GM12878 (cell line): ENCODE measurements around the gene CTNNAL1. TPM values are rescaled to one million over a fixed set of nuclear protein-coding genes. Genes with fewer than 3 reads are reported as not detected.

Experiments
- ATAC-seq: fragments of 200-7000 bp; cut with Tn5 transposase; 3 replicates; pipeline ENCODE4 v1.9.1; 2020; ENCODE audit warnings: mild to moderate bottlenecking, moderate library complexity
- BruUV-seq: library from RNA; stranded (reverse); fragments of 400-500 nt; replicated peaks from 2 replicates; lab custom pipeline; 2021; lab: Mats Ljungman, UMichigan
- CTCF ChIA-PET: fragments of 300-600 bp; sonication (Branson Sonifier 250); formaldehyde crosslinking; extraction: SDS; loops from one replicate; lab custom pipeline; 2021; ENCODE audit warnings: inconsistent platforms; lab: Yijun Ruan, JAX
- POLR2A ChIA-PET: fragments of 350-600 bp; formaldehyde crosslinking; extraction: SDS; loops from one replicate; lab custom pipeline; 2021; ENCODE audit warnings: inconsistent platforms; lab: Charles Lee
- RAD21 ChIA-PET: fragments of 300-600 bp; sonication (Branson Sonifier 250); formaldehyde crosslinking; loops from one replicate; lab custom pipeline; 2023; ENCODE audit warnings: antibody characterized with exemption; ENCODE audit not compliant: unreplicated experiment; lab: Charles Lee
- SMC1A ChIA-PET: fragments of 300-600 bp; sonication (Branson Sonifier 250); formaldehyde crosslinking; loops from one replicate; lab custom pipeline; 2023; ENCODE audit not compliant: unreplicated experiment, uncharacterized antibody; lab: Charles Lee
- DNase-seq: peaks from one replicate; pipeline ENCODE4 v3.0.0-alpha.2; 2011; ENCODE audit warnings: low read depth, low spot score
- FAIRE-seq: peaks from 3 replicates; lab custom pipeline; 2011; peaks lifted over from hg19 to GRCh38; lab: Jason Lieb, UNC
- H2AFZ ChIP-seq: 2 replicates; pipeline ENCODE4 v1.6.0; 2011; ENCODE audit warnings: low read depth, low read length, control low read depth; ENCODE audit not compliant: control insufficient read depth
- H3K27ac ChIP-seq: 2 replicates; pipeline ENCODE4 v1.5.1; 2011; ENCODE audit warnings: control low read depth; ENCODE audit not compliant: control insufficient read depth, insufficient read depth
- H3K27me3 ChIP-seq, 2 experiments: replicated peaks in 1 of 2; 2 replicates each; pipeline versions ENCODE4 v1.6.0 to v1.6.1; 2011; ENCODE audit warnings: low read length in 1 of 2; ENCODE audit not compliant: control insufficient read depth in 2 of 2, insufficient read depth in 2 of 2
- H3K36me3 ChIP-seq, 2 experiments: 2 replicates each; pipeline ENCODE4 v1.5.1; 2011; ENCODE audit warnings: low read length in 1 of 2; ENCODE audit not compliant: control insufficient read depth in 2 of 2, insufficient read depth in 2 of 2
- H3K4me1 ChIP-seq: 2 replicates; pipeline ENCODE4 v1.6.1; 2011; ENCODE audit warnings: mild to moderate bottlenecking, low read length, moderate library complexity, mixed read lengths; ENCODE audit not compliant: control insufficient read depth, insufficient read depth
- H3K4me2 ChIP-seq: 2 replicates; pipeline ENCODE4 v1.6.0; 2011; ENCODE audit warnings: control low read depth; ENCODE audit not compliant: control insufficient read depth, insufficient read depth
- H3K4me3 ChIP-seq: fragments of 200-600 bp; sonication (generic); 2 replicates; pipeline ENCODE4 v1.5.1; 2016
- H3K79me2 ChIP-seq: 2 replicates; pipeline ENCODE4 v1.6.0; 2011; ENCODE audit warnings: low read length; ENCODE audit not compliant: control insufficient read depth, insufficient read depth
- H3K9ac ChIP-seq: 2 replicates; pipeline ENCODE4 v1.8.0; 2011; ENCODE audit warnings: low read length, control low read depth, mixed read lengths; ENCODE audit not compliant: control insufficient read depth, insufficient read depth
- H3K9me3 ChIP-seq: replicated peaks from 3 replicates; pipeline ENCODE4 v1.5.1; 2011; ENCODE audit warnings: mild to moderate bottlenecking, low read length; ENCODE audit not compliant: control insufficient read depth, insufficient read depth
- H4K20me1 ChIP-seq: 2 replicates; pipeline ENCODE4 v1.6.0; 2011; ENCODE audit not compliant: control insufficient read depth, insufficient read depth
- BCL11A ChIP-seq: IDR thresholded peaks from 2 replicates; pipeline ENCODE4 v1.6.1; 2011; ENCODE audit warnings: low read depth, low read length
- HDAC2 ChIP-seq: fragments of 200-600 bp; sonication (generic); IDR thresholded peaks from 2 replicates; pipeline ENCODE4 v1.6.1; 2017
- IKZF1 ChIP-seq: fragments of 450-650 bp; conservative IDR thresholded peaks from 2 replicates; pipeline ENCODE4 v1.6.1; 2017; ENCODE audit warnings: antibody characterized with exemption, mild to moderate bottlenecking
- JUNB ChIP-seq: IDR thresholded peaks from 2 replicates; pipeline ENCODE4 v1.6.1; 2016; ENCODE audit warnings: antibody characterized with exemption, mild to moderate bottlenecking
- NFIC ChIP-seq: IDR thresholded peaks from 2 replicates; pipeline ENCODE4 v1.6.1; 2012; ENCODE audit warnings: low read depth, mild to moderate bottlenecking, inconsistent platforms, low read length, moderate library complexity
- NR2C1 ChIP-seq: fragments of 450-650 bp; IDR thresholded peaks from 2 replicates; pipeline ENCODE4 v1.6.1; 2017; ENCODE audit warnings: antibody characterized with exemption, mild to moderate bottlenecking, moderate library complexity
- PBX3 ChIP-seq: IDR thresholded peaks from 2 replicates; pipeline ENCODE4 v1.6.1; 2011; ENCODE audit warnings: mild to moderate bottlenecking, low read depth, low read length, moderate library complexity; ENCODE audit not compliant: insufficient replicate concordance
- PML ChIP-seq: IDR thresholded peaks from 2 replicates; pipeline ENCODE4 v1.6.1; 2012; ENCODE audit warnings: low read length, inconsistent platforms
- RAD51 ChIP-seq: fragments of 450-650 bp; IDR thresholded peaks from 2 replicates; pipeline ENCODE4 v1.6.1; 2016; ENCODE audit warnings: moderate library complexity, mild to moderate bottlenecking, inconsistent platforms
- REST ChIP-seq: IDR thresholded peaks from 2 replicates; pipeline ENCODE4 v1.6.1; 2012; ENCODE audit warnings: mild to moderate bottlenecking, low read depth, low read length
- SMAD1 ChIP-seq: fragments of 450-650 bp; IDR thresholded peaks from 2 replicates; pipeline ENCODE4 v1.6.1; 2018; ENCODE audit warnings: mild to moderate bottlenecking, low read depth; ENCODE audit not compliant: partially characterized antibody
- TCF12 ChIP-seq: IDR thresholded peaks from 2 replicates; pipeline ENCODE4 v1.6.1; 2011; ENCODE audit warnings: low read depth, mild to moderate bottlenecking, low read length
- TCF3 ChIP-seq: IDR thresholded peaks from 2 replicates; pipeline ENCODE4 v1.6.1; 2012; ENCODE audit warnings: low read depth, mild to moderate bottlenecking, low read length, borderline replicate concordance; ENCODE audit not compliant: insufficient read depth
- WGBS: methylation state at CpG from one replicate; pipeline ENCODE4 v1.1.6; 2016; ENCODE audit warnings: low lambda C conversion rate; ENCODE audit not compliant: insufficient replicate concordance, insufficient coverage; ENCODE audit errors: missing lambda C conversion rate; 5-methylcytosine and 5-hydroxymethylcytosine counted together
- in situ Hi-C: fragments of 300-500 bp; cut with MboI; formaldehyde crosslinking; loops from 9 replicates; pipeline ENCODE4 v1.14.3; 2018; ENCODE audit warnings: mixed read lengths
- intact Hi-C: fragments of 100-400 bp; cut with micrococcal nuclease; formaldehyde crosslinking; loops from one replicate; pipeline ENCODE4 v1.14.2; 2022; ENCODE audit not compliant: unreplicated experiment
- polyA plus RNA-seq, 11 experiments: library from polyadenylated mRNA; depleted of rRNA in 4 of 11; unstranded in 6 of 11; stranded (reverse) in 5 of 11; fragments of >200 nt; fragmentation: Nextera tagmentation in 4 of 11; fragmentation: Illumina TruSeq in 1 of 11; extraction: Ambion mirVana in 4 of 11; extraction: Trizol in 1 of 11; gene quantifications; 1 replicate in 1 of 11; 2 replicates in 10 of 11; pipeline versions ENCODE4 v1.2.1 to v1.2.3, GENCODE V29; 2011 to 2016; ENCODE audit warnings: inconsistent platforms in 2 of 11, missing spikeins in 2 of 11, low read depth in 1 of 11
- total RNA-seq, 4 experiments: library from RNA; depleted of rRNA in 3 of 4; stranded (reverse); fragments of >200 nt in 3 of 4; fragmentation: Illumina TruSeq in 1 of 4; extraction: Trizol in 1 of 4; gene quantifications; 2 replicates each; pipeline versions ENCODE4 v1.2.1 to v1.2.3, GENCODE V29; 2013 to 2021

The CTNNAL1 gene
- total and polyA plus RNA-seq, 10 of the 15 experiments (the other 5 are each of a cell fraction or from before 2014, with no cell fraction given), result 16.3 to 82.5 (median 45.2) TPM

GRCh38 chr9:108960331-108960730, 53.0 kb downstream of the CTNNAL1 start:
- Histone ChIP-seq H3K9ac (no peak overlapping the region), H3K27me3 (no peaks in the 10 kb centered on the region), H3K27ac (no peak overlapping the region), H3K4me3 (no peak overlapping the region), H3K9me3 (no peaks in the 10 kb centered on the region), H3K4me1 (no peaks in the 10 kb centered on the region), H2AFZ (no peak overlapping the region), H3K36me3 (no peaks in the 10 kb centered on the region), H4K20me1 (no peaks in the 10 kb centered on the region), H3K4me2 (no peak overlapping the region), H3K79me2 (no peaks in the 10 kb centered on the region)
- no peak for FAIRE-seq
- ChIA-PET RAD21 (no interaction called here), SMC1A (interaction anchor here (1.2 kb wide), 1 partner anchor 10 kb away, joined by 4 read pairs; no protein-coding TSS in a partner anchor), CTCF (interaction anchor here (0.7 kb wide), 1 partner anchor 1616 kb away, joined by 3 read pairs; no protein-coding TSS in a partner anchor), POLR2A (no interaction called here)
- DNase-seq, result no peak
- no peak for ATAC-seq
- 67% methylated on average over 6 of the region's 6 CpGs for WGBS
- no TSS peak for BruUV-seq
- TF ChIP-seq RAD51 (no peak), BCL11A (no peak), NFIC (no peak), HDAC2 (no peak), JUNB (no peak)
- intact Hi-C loops (no loop called here), in situ Hi-C loops (no loop called here)

GRCh38 chr9:108956631-108957026, 56.7 kb downstream of the CTNNAL1 start:
- no peaks in the 10 kb centered on the region; a peak in 1 of 4 replicates for H3K36me3 ChIP-seq
- intact Hi-C loops (no loop called here), in situ Hi-C loops (no loop called here)
- no peak for FAIRE-seq
- H3K79me2 ChIP-seq, result no peaks in the 10 kb centered on the region
- no peak overlapping the region for H3K27ac ChIP-seq
- H2AFZ ChIP-seq, result no peak overlapping the region
- ChIA-PET CTCF (interaction anchor here (1.5 kb wide), 1 partner anchor 10 kb away, joined by 3 read pairs; no protein-coding TSS in a partner anchor), POLR2A (no interaction called here), RAD21 (no interaction called here), SMC1A (no interaction called here)
- H3K9me3 ChIP-seq, result no peaks in the 10 kb centered on the region
- H4K20me1 ChIP-seq, result no peaks in the 10 kb centered on the region
- H3K4me2 ChIP-seq, result no peak overlapping the region
- no peak for DNase-seq
- no peak overlapping the region for H3K9ac ChIP-seq
- H3K27me3 ChIP-seq, result no peaks in the 10 kb centered on the region
- H3K4me1 ChIP-seq, result no peaks in the 10 kb centered on the region
- ATAC-seq, result 0 out of 3 replicates have a peak, but pooled peaks have one; percentile 40
- H3K4me3 ChIP-seq, result no peak overlapping the region
- no TSS peak for BruUV-seq
- no peak for TF ChIP-seq PBX3
- no peak for TF ChIP-seq TCF12
- TF ChIP-seq SMAD1, result no peak
- TF ChIP-seq IKZF1, result no peak
- no peak for TF ChIP-seq TCF3
- no peak for TF ChIP-seq PML
- TF ChIP-seq REST, result no peak
- no peak for TF ChIP-seq NR2C1
